Caco-2 (cell line): ENCODE results near the gene SEMA3A. TPM values are rescaled to one million over a fixed set of nuclear protein-coding genes. Genes with fewer than 3 reads are reported as not detected.

Source experiments
- BruUV-seq: library from RNA; stranded (reverse); fragments of 400-500 nt; replicated peaks from 2 replicates; lab custom pipeline; 2021; lab: Mats Ljungman, UMichigan
- CTCF ChIA-PET: fragments of 300-600 bp; sonication (Branson Sonifier 250); formaldehyde crosslinking; loops from one replicate; lab custom pipeline; 2022; ENCODE audit warnings: antibody characterized with exemption; lab: Charles Lee
- POLR2A ChIA-PET: fragments of 300-600 bp; sonication (Branson Sonifier 250); formaldehyde crosslinking; loops from one replicate; lab custom pipeline; 2022; ENCODE audit warnings: antibody characterized with exemption; lab: Charles Lee
- DNase-seq, 2 experiments: peaks; one replicate each; pipeline versions ENCODE4 v3.0.0 to v3.0.0-alpha.2; 2020 to 2022
- H3K27me3 ChIP-seq: replicated peaks from 2 replicates; pipeline ENCODE4 v1.6.0; 2011; ENCODE audit warnings: low read length; ENCODE audit not compliant: control insufficient read depth, insufficient read depth
- H3K36me3 ChIP-seq: 2 replicates; pipeline ENCODE4 v1.5.1; 2011; ENCODE audit warnings: low read length; ENCODE audit not compliant: control insufficient read depth, insufficient read depth
- H3K4me1 ChIP-seq: fragments of 250-450 bp; sonication (Bioruptor Pico); 2 replicates; pipeline ENCODE4 v1.5.1; 2020; ENCODE audit warnings: mild to moderate bottlenecking
- H3K4me3 ChIP-seq: 2 replicates; pipeline ENCODE4 v1.5.1; 2011; ENCODE audit warnings: low read depth, mild to moderate bottlenecking, control low read depth, low read length
- H3K9me3 ChIP-seq: fragments of 250-450 bp; sonication (Bioruptor Pico); 2 replicates; pipeline ENCODE4 v1.5.1; 2020; ENCODE audit warnings: mild to moderate bottlenecking, moderate library complexity
- H3K27ac Mint-ChIP-seq: one replicate; pipeline ENCODE4 v1.8.0; 2022; ENCODE audit warnings: mixed read lengths; ENCODE audit not compliant: unreplicated experiment
- H3K27me3 Mint-ChIP-seq: one replicate; pipeline ENCODE4 v1.8.0; 2022; ENCODE audit warnings: mixed read lengths; ENCODE audit not compliant: insufficient read depth, unreplicated experiment
- H3K36me3 Mint-ChIP-seq: one replicate; pipeline ENCODE4 v1.8.0; 2022; ENCODE audit warnings: mild to moderate bottlenecking, mixed read lengths; ENCODE audit not compliant: insufficient read depth, unreplicated experiment
- H3K4me1 Mint-ChIP-seq: one replicate; pipeline ENCODE4 v1.8.0; 2022; ENCODE audit warnings: low read depth, mixed read lengths; ENCODE audit not compliant: unreplicated experiment
- H3K4me3 Mint-ChIP-seq: one replicate; pipeline ENCODE4 v1.8.0; 2022; ENCODE audit warnings: mild to moderate bottlenecking, moderate library complexity, mixed read lengths; ENCODE audit not compliant: unreplicated experiment
- H3K9me3 Mint-ChIP-seq: one replicate; pipeline ENCODE4 v1.8.0; 2022; ENCODE audit warnings: mixed read lengths; ENCODE audit not compliant: unreplicated experiment
- intact Hi-C: fragments of 100-400 bp; cut with micrococcal nuclease; formaldehyde crosslinking; loops from one replicate; pipeline ENCODE4 v1.10.0; 2022; ENCODE audit not compliant: unreplicated experiment
- total RNA-seq: library from RNA; stranded (reverse); gene quantifications from 2 replicates; pipeline ENCODE4 v1.2.3, GENCODE V29; 2022
- TF ChIP-seq, protein P1 (sequence below), 2 experiments: fragments of 200-600 bp in 1 of 2; IDR thresholded peaks; 1 replicate in 1 of 2; 2 replicates in 1 of 2; pipeline versions ENCODE4 v1.5.1 to v1.8.0; 2011 to 2022; ENCODE audit warnings: antibody characterized with exemption in 1 of 2, control low read depth in 1 of 2, inconsistent platforms in 1 of 2, low read depth in 1 of 2, low read length in 1 of 2, mild to moderate bottlenecking in 1 of 2, moderate library complexity in 1 of 2; ENCODE audit not compliant: insufficient read depth in 1 of 2, severe bottlenecking in 1 of 2, unreplicated experiment in 1 of 2

SEMA3A gene
- total RNA-seq, 1 experiment from 2014 or later = 55.1 TPM

DNA sequence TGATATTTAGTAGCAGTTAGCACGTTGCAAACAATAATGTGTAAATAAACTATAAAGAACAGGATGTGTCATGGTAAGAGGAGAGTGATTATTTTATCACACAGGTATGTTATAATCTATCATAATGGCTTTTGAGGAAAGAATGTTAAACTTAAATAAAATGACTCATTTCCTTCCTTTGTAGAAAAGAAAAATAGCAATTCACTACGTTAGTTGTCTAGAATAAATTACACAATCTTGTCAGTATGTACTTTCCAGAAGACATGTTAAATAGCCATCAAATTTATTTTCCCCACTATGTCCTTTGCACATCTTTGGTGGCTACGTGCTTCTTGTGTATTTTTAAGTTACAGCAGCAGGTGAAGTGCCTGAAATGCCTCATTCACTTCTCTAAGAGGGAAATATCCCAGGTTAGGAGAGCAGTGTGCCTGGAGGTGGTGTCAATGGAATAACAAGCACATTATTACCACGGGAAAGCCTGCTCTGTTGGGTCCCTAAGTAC, 133.8 kb downstream of the SEMA3A start:
- Histone ChIP-seq H3K27me3 (no peaks in the 10 kb centered on the region), H3K4me3 (no peak overlapping the region), H3K9me3 (peaks cover 7% of the 10 kb centered on the region; the same call in 1 of the 2 replicates), H3K4me1 (peaks cover 53% of the 10 kb centered on the region), H3K36me3 (no peaks in the 10 kb centered on the region)
- DNase-seq = no peak
- H3K36me3 Mint-ChIP-seq = peaks cover 18% of the 10 kb centered on the region
- peak overlapping the region; percentile 24 for H3K27ac Mint-ChIP-seq
- no TSS peak for BruUV-seq
- TF ChIP-seq, protein P1, sequence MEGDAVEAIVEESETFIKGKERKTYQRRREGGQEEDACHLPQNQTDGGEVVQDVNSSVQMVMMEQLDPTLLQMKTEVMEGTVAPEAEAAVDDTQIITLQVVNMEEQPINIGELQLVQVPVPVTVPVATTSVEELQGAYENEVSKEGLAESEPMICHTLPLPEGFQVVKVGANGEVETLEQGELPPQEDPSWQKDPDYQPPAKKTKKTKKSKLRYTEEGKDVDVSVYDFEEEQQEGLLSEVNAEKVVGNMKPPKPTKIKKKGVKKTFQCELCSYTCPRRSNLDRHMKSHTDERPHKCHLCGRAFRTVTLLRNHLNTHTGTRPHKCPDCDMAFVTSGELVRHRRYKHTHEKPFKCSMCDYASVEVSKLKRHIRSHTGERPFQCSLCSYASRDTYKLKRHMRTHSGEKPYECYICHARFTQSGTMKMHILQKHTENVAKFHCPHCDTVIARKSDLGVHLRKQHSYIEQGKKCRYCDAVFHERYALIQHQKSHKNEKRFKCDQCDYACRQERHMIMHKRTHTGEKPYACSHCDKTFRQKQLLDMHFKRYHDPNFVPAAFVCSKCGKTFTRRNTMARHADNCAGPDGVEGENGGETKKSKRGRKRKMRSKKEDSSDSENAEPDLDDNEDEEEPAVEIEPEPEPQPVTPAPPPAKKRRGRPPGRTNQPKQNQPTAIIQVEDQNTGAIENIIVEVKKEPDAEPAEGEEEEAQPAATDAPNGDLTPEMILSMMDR (IDR thresholded peaks at IDR 0.05; ENCODE audit: insufficient read depth in 1 of 2, low read depth in 1 of 2, low read length in 1 of 2, severe bottlenecking in 1 of 2, unreplicated experiment in 1 of 2) = no peak
- no peak overlapping the region for H3K4me3 Mint-ChIP-seq
- ChIA-PET POLR2A (no interaction called here), CTCF (no interaction called here)
- H3K4me1 Mint-ChIP-seq = peaks cover 16% of the 10 kb centered on the region
- intact Hi-C loops = no loop called here
- H3K9me3 Mint-ChIP-seq = no peaks in the 10 kb centered on the region
- H3K27me3 Mint-ChIP-seq = no peaks in the 10 kb centered on the region

DNA sequence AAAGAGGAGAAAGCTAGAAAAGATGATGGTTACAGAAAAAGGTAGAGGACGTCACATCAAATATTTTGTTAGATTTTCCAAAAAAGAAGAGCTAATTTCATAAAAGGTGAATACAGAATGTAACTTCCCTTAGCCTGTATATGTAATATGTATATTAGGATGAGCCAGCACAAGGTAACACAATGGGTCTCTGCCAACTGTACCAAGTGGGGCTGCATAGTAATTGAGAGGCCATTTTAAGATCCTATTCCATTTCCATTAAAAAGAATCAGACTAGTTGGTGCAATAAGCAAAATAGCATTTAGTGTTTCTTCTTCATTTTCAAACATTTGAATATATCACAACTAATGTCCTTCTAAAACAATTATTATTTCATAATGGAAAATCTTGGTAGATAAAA, 134.6 kb downstream of the SEMA3A start:
- no peak overlapping the region for H3K27ac Mint-ChIP-seq
- no TSS peak for BruUV-seq
- Histone ChIP-seq H3K27me3 (no peaks in the 10 kb centered on the region), H3K9me3 (peaks cover 7% of the 10 kb centered on the region; the same call in 1 of the 2 replicates), H3K36me3 (no peaks in the 10 kb centered on the region), H3K4me3 (no peak overlapping the region), H3K4me1 (peaks cover 53% of the 10 kb centered on the region)
- intact Hi-C loops = no loop called here
- ChIA-PET CTCF (no interaction called here), POLR2A (no interaction called here)
- H3K9me3 Mint-ChIP-seq = no peaks in the 10 kb centered on the region
- H3K4me3 Mint-ChIP-seq = no peak overlapping the region
- peaks cover 16% of the 10 kb centered on the region for H3K4me1 Mint-ChIP-seq
- H3K27me3 Mint-ChIP-seq = no peaks in the 10 kb centered on the region
- H3K36me3 Mint-ChIP-seq = peaks cover 27% of the 10 kb centered on the region
- no peak for DNase-seq
- TF ChIP-seq, protein P1 (IDR thresholded peaks at IDR 0.05; ENCODE audit: insufficient read depth in 1 of 2, low read depth in 1 of 2, low read length in 1 of 2, severe bottlenecking in 1 of 2, unreplicated experiment in 1 of 2) = no peak

DNA sequence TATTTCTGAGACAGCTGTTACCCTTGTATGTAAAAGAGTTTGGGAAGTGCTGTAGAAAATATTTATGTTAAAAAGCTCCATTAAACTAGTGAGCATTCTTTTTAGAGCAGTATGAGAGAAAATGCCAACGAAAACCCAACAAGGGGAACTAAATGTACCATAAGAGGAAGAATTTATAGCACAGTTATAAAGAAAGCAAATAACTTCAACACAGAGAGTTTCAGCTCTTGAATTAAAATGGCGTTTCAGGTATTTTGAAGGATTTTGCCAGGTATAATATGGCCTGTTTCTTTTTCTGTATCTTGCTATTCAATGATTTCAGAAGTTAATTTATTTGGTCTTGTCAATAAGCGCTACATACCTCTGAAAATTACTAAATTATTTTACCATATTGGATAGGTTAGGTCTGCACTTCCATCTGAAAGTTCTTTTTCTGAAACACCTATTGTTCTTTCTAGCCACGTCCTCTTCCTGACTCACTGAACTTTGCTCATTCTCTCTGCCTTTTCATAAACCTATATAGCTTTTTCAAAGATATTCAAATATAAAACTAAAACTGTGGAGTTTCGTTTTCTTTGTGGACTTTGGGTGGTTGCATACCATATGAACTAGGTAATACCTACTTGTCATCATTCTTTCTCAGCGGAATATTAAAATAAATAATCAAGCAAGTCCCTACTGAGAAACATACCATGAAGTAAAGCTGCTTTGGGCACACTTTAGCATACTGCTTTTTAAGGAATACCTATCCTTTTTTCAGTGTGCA, 136.1 kb downstream of the SEMA3A start:
- Histone ChIP-seq H3K36me3 (no peaks in the 10 kb centered on the region), H3K4me1 (peaks cover 53% of the 10 kb centered on the region), H3K9me3 (peaks cover 7% of the 10 kb centered on the region; the same call in 1 of the 2 replicates), H3K27me3 (no peaks in the 10 kb centered on the region), H3K4me3 (no peak overlapping the region)
- POLR2A ChIA-PET = no interaction called here
- H3K9me3 Mint-ChIP-seq = no peaks in the 10 kb centered on the region
- H3K27me3 Mint-ChIP-seq = no peaks in the 10 kb centered on the region
- H3K4me3 Mint-ChIP-seq = peak overlapping the region; percentile 13
- peak overlapping the region; percentile 76 for H3K27ac Mint-ChIP-seq
- intact Hi-C loops = no loop called here
- peaks cover 28% of the 10 kb centered on the region for H3K36me3 Mint-ChIP-seq
- CTCF ChIA-PET = no interaction called here
- TF ChIP-seq, protein P1 (IDR thresholded peaks at IDR 0.05; ENCODE audit: insufficient read depth in 1 of 2, low read depth in 1 of 2, low read length in 1 of 2, severe bottlenecking in 1 of 2, unreplicated experiment in 1 of 2) = no peak
- peaks cover 16% of the 10 kb centered on the region for H3K4me1 Mint-ChIP-seq
- DNase-seq = no peak
- BruUV-seq = TSS peak; percentile 52
